Neuron (in vitro differentiated cells): ENCODE results near the gene AGMO.

Experiments used
- H2AFZ ChIP-seq: one replicate; pipeline ENCODE4 v1.6.1; 2013; ENCODE audit warnings: low read depth, mild to moderate bottlenecking, inconsistent platforms, low read length, moderate library complexity
- H3K27me3 ChIP-seq: one replicate; pipeline ENCODE4 v1.6.1; 2013; ENCODE audit warnings: low read length; ENCODE audit not compliant: insufficient read depth
- H3K36me3 ChIP-seq: one replicate; pipeline ENCODE4 v1.6.1; 2013; ENCODE audit warnings: low read length; ENCODE audit not compliant: insufficient read depth
- H3K4me1 ChIP-seq: one replicate; pipeline ENCODE4 v1.6.1; 2013; ENCODE audit warnings: low read length; ENCODE audit not compliant: insufficient read depth
- H3K4me3 ChIP-seq: 2 replicates; pipeline ENCODE4 v1.5.1; 2013; ENCODE audit warnings: mild to moderate bottlenecking, low read length, moderate library complexity
- H3K9me3 ChIP-seq: one replicate; pipeline ENCODE4 v1.6.1; 2013; ENCODE audit warnings: low read length

AGMO gene

DNA sequence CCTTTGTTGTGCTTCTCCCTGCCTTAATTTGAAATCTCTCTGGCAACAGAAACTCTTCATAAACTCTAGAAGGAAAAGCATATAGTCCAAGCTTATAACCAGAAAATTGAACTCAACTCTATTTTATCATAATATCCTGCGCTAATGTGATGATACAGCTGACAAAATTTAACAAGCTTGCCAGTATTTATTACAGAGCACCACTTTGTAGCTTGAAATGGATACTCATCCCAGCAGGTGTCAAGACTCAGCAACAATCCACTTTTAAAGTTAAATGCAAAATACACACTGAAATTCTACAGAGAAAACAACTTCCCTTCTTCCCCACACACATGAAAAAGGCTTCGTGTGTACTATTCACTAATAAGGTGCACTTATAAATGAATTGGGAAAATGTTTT, 228.9 kb downstream of the AGMO start:
- Histone ChIP-seq H3K4me3 (no peak overlapping the region), H3K27me3 (no peaks in the 10 kb centered on the region), H3K9me3 (no peaks in the 10 kb centered on the region), H2AFZ (no peak overlapping the region), H3K36me3 (no peaks in the 10 kb centered on the region), H3K4me1 (no peaks in the 10 kb centered on the region)

DNA sequence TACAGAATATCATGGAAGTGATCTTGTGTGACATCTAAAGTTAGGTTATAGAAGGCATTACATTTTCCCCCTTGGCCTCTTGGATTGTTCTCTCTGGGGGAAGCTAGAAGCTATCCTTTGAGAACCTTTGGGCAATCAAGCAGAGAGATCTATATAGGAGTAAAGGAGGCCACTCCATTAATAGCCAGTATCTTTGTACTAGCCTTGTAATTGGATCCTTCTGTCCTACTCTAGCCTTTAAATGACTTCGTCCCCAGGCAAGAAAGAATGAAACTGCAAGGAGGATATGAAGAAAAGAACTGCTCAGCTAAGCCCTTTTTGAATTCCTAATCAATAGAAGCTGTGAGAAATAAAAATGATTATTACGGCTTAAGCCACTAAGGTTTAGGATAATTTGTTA, 230.9 kb downstream of the AGMO start:
- no peak overlapping the region for H3K4me3 ChIP-seq
- H3K9me3 ChIP-seq = no peaks in the 10 kb centered on the region
- H3K36me3 ChIP-seq = no peaks in the 10 kb centered on the region
- H2AFZ ChIP-seq = no peak overlapping the region
- no peaks in the 10 kb centered on the region for H3K4me1 ChIP-seq
- H3K27me3 ChIP-seq = no peaks in the 10 kb centered on the region

DNA sequence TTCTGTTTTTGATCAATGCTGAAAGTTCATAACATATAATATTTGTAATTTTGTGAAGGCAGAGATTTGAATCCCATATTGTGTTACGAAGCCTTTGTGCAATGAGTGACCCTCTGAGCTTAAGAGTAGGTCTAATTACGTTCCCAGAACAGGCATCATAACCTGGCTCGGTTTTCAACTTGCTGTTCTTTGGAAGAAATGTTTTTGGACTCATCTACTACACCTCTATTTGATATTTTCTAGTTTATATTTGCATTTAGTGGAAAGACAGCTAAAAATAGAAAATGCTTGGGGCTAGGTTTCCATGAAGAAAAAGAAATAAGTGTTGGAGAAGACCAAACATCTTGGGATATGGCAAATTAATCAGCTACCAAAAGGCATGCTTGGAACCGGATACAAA, 234.8 kb downstream of the AGMO start:
- Histone ChIP-seq H3K4me3 (no peak overlapping the region), H3K36me3 (no peaks in the 10 kb centered on the region)

DNA sequence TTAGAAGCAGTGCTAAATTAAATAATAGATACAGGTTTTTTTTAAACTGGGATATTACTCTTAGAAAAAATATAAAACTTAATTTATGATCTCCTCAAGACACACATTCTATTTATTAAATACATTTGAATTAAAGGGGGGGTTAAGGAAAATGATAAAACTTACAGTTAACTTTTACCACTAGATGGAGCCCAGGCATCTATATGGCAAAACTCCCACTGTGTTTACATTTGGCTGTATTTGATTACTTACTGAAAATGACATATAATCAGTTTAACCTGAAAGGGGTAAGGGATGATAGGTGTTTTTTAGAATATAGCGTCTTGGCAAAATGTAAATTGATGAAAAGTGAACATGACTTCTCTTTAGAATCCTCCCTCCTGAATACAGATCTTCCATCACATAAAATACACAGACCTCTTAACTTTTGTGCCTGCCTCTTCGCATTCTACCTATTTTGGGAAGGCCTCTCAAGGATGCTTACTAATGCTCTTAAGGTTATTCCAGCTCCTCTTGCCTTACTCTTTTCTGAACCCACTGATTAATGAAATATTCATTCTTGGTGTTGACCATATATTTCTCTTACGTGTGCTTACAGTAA, 235.7 kb downstream of the AGMO start:
- Histone ChIP-seq H2AFZ (no peak overlapping the region), H3K27me3 (no peaks in the 10 kb centered on the region), H3K4me1 (no peaks in the 10 kb centered on the region), H3K4me3 (no peak overlapping the region), H3K36me3 (no peaks in the 10 kb centered on the region), H3K9me3 (no peaks in the 10 kb centered on the region)

More for the DNA sequence above, 234.8 kb downstream of the AGMO start:
- H3K27me3 ChIP-seq = no peaks in the 10 kb centered on the region
- no peaks in the 10 kb centered on the region for H3K4me1 ChIP-seq
- no peaks in the 10 kb centered on the region for H3K9me3 ChIP-seq
- H2AFZ ChIP-seq = no peak overlapping the region

DNA sequence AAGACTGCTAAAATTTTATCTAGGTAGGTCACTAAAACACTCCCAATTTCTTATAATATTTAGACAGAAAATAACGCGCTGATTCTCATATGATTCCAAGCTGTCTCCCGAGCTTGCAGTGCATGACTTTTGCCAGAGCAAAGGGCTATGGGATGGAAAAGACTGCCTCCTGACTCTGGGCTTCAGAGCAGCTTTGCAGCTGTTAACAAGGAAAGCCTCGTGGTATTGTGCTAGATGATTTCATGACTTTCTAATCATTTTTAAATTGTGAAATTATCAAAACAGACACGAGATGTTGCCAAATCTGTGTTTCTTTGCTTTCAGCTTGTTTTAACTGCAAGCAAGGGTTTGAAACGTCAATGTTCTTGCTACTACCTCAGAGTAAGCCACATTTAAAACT, 238.3 kb downstream of the AGMO start:
- Histone ChIP-seq H3K27me3 (no peaks in the 10 kb centered on the region), H2AFZ (no peak overlapping the region), H3K9me3 (no peaks in the 10 kb centered on the region), H3K36me3 (no peaks in the 10 kb centered on the region), H3K4me1 (no peaks in the 10 kb centered on the region), H3K4me3 (no peak overlapping the region)

DNA sequence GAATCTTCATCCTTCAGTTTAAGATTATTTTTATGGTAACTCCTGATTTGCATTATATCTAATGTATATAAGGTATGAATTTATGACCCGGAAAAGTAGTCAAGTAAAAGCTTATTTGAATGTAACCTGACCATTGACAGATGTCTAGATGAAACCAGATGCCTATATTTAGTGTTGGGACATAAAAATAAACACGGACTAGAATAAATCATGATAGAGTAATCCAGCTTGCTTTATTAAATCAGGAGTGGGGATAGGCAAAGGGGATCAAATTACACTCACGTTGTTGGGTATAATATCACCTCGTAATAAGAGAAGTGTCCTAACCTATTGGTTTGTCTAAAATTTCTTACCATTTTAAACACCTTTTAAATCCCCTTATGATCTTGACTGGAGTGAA, 244.6 kb downstream of the AGMO start:
- no peak overlapping the region for H2AFZ ChIP-seq
- no peaks in the 10 kb centered on the region for H3K4me1 ChIP-seq
- H3K27me3 ChIP-seq = no peaks in the 10 kb centered on the region
- no peaks in the 10 kb centered on the region for H3K9me3 ChIP-seq
- no peak overlapping the region for H3K4me3 ChIP-seq
- no peaks in the 10 kb centered on the region for H3K36me3 ChIP-seq

DNA sequence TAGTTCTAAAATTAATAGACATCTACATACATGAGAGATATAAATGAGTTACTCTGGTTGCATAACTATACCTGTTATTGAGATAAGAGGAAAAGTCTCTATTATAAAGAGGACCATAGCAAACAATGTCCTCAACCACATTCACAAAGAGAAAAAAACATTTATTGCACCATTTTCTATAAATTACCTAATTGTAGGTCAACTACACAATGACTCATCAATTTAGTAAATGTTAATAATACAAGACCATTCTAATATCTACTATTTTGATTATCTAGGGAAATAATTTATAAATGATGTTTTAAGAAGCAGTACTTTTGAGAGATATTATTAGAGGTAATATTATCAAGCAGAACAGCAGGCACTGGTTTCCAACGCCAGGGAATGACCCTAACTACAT, 246.1 kb downstream of the AGMO start:
- Histone ChIP-seq H3K36me3 (no peaks in the 10 kb centered on the region), H2AFZ (no peak overlapping the region), H3K4me1 (no peaks in the 10 kb centered on the region), H3K4me3 (no peak overlapping the region), H3K9me3 (no peaks in the 10 kb centered on the region), H3K27me3 (no peaks in the 10 kb centered on the region)

DNA sequence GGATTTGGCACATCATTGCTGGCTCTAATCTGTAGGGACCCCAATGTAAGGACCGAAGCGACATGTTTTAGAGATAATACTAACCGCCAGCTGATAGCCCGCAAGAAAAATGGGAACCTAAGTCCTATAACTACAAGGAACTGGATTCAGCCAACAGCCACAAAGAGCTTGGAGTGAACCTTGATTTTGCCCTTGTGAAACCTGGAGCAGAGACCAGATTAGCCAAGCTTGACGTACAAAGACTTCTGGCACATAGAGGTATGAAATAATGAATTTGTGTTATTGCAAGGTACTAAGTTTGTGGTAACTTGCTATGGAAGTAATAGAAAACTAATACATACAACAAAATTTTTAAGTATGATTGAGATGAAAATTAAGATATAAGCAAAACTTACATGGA, 246.9 kb downstream of the AGMO start:
- H3K27me3 ChIP-seq = no peaks in the 10 kb centered on the region
- H3K4me1 ChIP-seq = no peaks in the 10 kb centered on the region
- no peak overlapping the region for H2AFZ ChIP-seq
- H3K4me3 ChIP-seq = no peak overlapping the region
- H3K9me3 ChIP-seq = no peaks in the 10 kb centered on the region
- H3K36me3 ChIP-seq = no peaks in the 10 kb centered on the region

DNA sequence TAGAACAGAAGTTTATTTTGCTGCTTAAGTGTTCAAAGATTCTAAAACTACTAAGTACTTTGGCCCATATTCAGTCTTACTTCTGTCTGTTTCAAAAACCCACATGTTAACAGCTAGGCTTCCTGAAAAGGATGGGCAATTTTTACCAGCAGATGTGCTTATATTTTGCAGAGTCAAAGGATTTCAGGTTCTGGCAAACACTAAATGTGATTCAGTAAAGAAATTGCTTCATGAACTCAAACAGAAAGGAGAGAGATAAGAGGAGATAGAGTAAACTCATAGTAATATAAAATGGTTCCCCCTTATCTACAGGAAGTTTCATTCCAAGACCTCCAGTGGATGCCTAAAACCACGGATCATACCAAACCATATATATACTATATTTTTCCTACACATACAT, 248.5 kb downstream of the AGMO start:
- H3K4me3 ChIP-seq = no peak overlapping the region
- H3K36me3 ChIP-seq = no peaks in the 10 kb centered on the region
- H3K4me1 ChIP-seq = no peaks in the 10 kb centered on the region
- H3K27me3 ChIP-seq = no peaks in the 10 kb centered on the region
- H2AFZ ChIP-seq = no peak overlapping the region
- no peaks in the 10 kb centered on the region for H3K9me3 ChIP-seq

DNA sequence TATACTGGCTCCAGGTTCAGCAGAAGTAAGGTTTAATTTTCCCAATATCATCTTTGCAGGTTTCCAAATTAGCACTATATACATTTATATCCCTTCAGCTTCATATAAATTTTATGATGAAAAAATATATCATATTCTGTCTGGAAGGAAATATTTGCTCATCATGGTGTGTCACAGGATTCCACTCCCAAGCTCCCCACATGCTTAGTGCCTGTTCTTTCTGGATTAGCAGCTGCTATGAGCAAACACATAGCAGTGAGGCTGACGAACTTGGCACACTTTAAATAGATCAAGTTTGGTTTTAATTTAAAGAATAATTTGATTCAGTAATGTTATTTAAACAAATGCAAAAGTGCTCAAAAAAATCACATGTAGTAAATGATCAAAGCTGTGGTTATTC, 251.9 kb downstream of the AGMO start:
- Histone ChIP-seq H3K4me1 (no peaks in the 10 kb centered on the region), H3K36me3 (no peaks in the 10 kb centered on the region), H3K27me3 (no peaks in the 10 kb centered on the region), H2AFZ (no peak overlapping the region), H3K9me3 (no peaks in the 10 kb centered on the region), H3K4me3 (no peak overlapping the region)

DNA sequence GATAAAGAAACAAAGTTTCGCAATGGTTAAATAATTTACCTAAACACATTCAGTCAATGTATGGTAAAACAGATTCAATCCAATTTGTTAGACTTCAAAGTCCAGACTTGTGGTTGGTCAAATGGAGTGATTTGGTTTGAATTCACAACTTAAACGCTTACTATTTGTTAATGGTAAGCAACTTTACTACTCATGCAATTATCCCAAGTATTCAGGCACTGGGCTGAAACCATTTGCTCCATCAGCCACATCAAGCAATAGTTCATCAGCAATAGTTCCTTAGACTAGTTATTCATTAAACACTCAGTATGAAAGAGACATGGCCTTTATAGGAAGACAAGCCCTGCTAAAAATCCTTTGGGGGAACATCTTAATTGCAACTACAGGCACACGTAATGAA, 253.0 kb downstream of the AGMO start:
- Histone ChIP-seq H2AFZ (no peak overlapping the region), H3K4me3 (no peak overlapping the region), H3K36me3 (no peaks in the 10 kb centered on the region), H3K27me3 (no peaks in the 10 kb centered on the region), H3K9me3 (no peaks in the 10 kb centered on the region), H3K4me1 (no peaks in the 10 kb centered on the region)

DNA sequence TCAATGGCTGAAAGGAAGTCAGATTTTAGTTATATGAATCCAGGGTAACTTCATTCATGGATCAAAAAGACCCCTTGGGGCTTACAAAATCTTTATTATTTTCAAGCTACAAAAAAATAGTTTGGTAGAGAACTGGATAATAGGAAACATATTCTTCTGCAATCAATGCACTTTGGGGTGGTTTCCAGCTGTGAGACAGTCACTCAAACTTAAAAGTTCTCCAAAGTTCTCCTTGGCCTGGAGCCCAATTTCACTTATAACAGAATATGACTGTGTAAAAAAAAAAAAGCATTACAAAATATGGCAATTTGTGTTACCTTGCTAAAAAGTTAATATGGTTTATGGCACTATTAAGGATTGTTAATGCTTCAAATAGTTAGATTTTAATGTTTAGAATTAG, 255.5 kb downstream of the AGMO start:
- H3K36me3 ChIP-seq = no peaks in the 10 kb centered on the region
- no peaks in the 10 kb centered on the region for H3K27me3 ChIP-seq
- peaks cover 2% of the 10 kb centered on the region for H3K4me1 ChIP-seq
- no peak overlapping the region for H2AFZ ChIP-seq
- H3K9me3 ChIP-seq = no peaks in the 10 kb centered on the region
- no peak overlapping the region for H3K4me3 ChIP-seq

DNA sequence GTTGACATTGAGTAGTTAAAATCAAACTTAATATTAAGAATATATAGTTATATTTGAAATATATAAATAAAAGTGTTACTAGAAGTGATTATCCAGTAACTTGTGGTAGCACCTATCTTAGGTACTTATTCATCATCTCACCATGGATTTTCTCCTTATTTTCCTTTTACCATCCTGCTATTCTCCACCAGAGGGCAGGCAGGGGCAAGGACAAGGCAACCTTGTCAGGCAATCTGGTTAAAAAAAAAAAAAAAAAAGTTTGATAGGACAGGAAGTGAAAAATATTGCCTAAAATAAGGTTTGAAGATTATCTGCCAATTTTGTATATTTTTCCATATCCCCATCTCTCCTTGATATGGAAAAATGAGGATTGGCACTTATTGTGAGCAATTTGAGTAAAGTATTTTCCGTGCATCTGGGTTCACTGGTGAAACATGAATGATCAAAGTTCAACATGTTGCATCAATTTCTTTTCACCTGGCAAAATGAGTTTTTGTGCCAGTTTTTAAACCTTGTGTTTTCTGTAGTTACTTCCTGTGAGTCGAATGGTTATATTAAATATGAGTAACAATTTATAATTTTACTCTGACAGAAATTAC, 256.7 kb downstream of the AGMO start:
- Histone ChIP-seq H3K9me3 (no peaks in the 10 kb centered on the region), H3K36me3 (no peaks in the 10 kb centered on the region)

DNA sequence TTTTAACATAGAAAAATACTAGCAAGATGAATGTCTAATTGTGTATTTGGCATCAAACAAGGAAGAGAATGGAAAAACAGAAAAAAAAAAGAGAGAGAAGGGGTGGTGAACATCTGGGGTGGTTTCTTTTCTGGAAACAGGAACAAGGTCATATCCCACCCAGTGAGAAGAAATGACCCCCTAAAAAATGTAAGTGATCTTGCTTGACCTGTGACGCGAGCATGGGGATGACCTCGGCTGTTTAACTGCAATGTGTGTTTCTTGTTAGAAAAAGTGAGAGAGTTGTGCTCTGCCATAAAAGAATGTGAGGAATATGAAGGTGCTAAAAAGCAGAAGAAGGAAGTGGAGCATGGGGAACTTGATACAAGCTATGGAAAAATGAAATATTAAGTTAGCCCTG, 258.5 kb downstream of the AGMO start:
- Histone ChIP-seq H2AFZ (no peak overlapping the region), H3K9me3 (no peaks in the 10 kb centered on the region), H3K4me3 (no peak overlapping the region), H3K27me3 (no peaks in the 10 kb centered on the region), H3K4me1 (peaks cover 6% of the 10 kb centered on the region), H3K36me3 (no peaks in the 10 kb centered on the region)

More for the DNA sequence above, 256.7 kb downstream of the AGMO start:
- no peak overlapping the region for H2AFZ ChIP-seq
- peaks cover 6% of the 10 kb centered on the region for H3K4me1 ChIP-seq
- H3K27me3 ChIP-seq = no peaks in the 10 kb centered on the region
- no peak overlapping the region for H3K4me3 ChIP-seq
